GM23248 (cell line): ENCODE data around the gene CD244. TPM values are rescaled to one million over a fixed set of nuclear protein-coding genes. Genes with fewer than 3 reads are reported as not detected.

Experiments
- DNase-seq: peaks from one replicate; pipeline ENCODE4 v3.0.0-alpha.2; 2015
- H2AFZ ChIP-seq: fragments of 200-600 bp; sonication (generic); 2 replicates; pipeline ENCODE4 v1.6.1; 2016; ENCODE audit warnings: antibody characterized with exemption
- H3F3A ChIP-seq: fragments of 200-600 bp; sonication (generic); 2 replicates; pipeline ENCODE4 v1.6.1; 2016; ENCODE audit warnings: mild to moderate bottlenecking, antibody characterized with exemption, mixed run types; ENCODE audit not compliant: insufficient read depth
- H3K27ac ChIP-seq: fragments of 200-600 bp; sonication (generic); 2 replicates; pipeline ENCODE4 v1.5.1; 2016; ENCODE audit warnings: mild to moderate bottlenecking
- H3K27me3 ChIP-seq: fragments of 200-600 bp; sonication (generic); replicated peaks from 2 replicates; pipeline ENCODE4 v1.6.1; 2016; ENCODE audit warnings: mild to moderate bottlenecking; ENCODE audit not compliant: insufficient read depth
- H3K36me3 ChIP-seq: fragments of 200-600 bp; sonication (generic); 2 replicates; pipeline ENCODE4 v1.6.1; 2016; ENCODE audit warnings: low read depth, mild to moderate bottlenecking
- H3K4me1 ChIP-seq: fragments of 200-600 bp; sonication (generic); 2 replicates; pipeline ENCODE4 v1.6.1; 2016; ENCODE audit warnings: mild to moderate bottlenecking; ENCODE audit not compliant: insufficient read depth
- H3K4me2 ChIP-seq: fragments of 200-600 bp; sonication (generic); one replicate; pipeline ENCODE4 v1.6.1; 2016; ENCODE audit warnings: mild to moderate bottlenecking; ENCODE audit not compliant: unreplicated experiment
- H3K4me3 ChIP-seq: fragments of 200-600 bp; sonication (generic); 2 replicates; pipeline ENCODE4 v1.5.1; 2016; ENCODE audit warnings: mild to moderate bottlenecking
- H3K79me2 ChIP-seq: fragments of 200-600 bp; sonication (generic); 2 replicates; pipeline ENCODE4 v1.6.1; 2016; ENCODE audit warnings: mild to moderate bottlenecking; ENCODE audit not compliant: insufficient read depth
- H3K9ac ChIP-seq: fragments of 200-600 bp; sonication (generic); 2 replicates; pipeline ENCODE4 v1.6.1; 2016; ENCODE audit warnings: mild to moderate bottlenecking
- H3K9me2 ChIP-seq: fragments of 200-600 bp; sonication (generic); 2 replicates; pipeline ENCODE4 v1.6.1; 2016; ENCODE audit warnings: mixed run types, mild to moderate bottlenecking, moderate library complexity; ENCODE audit not compliant: insufficient read depth
- H3K9me3 ChIP-seq: fragments of 200-600 bp; sonication (generic); one replicate; pipeline ENCODE4 v1.6.1; 2017; ENCODE audit warnings: low read depth
- H4K20me1 ChIP-seq: fragments of 200-600 bp; sonication (generic); 2 replicates; pipeline ENCODE4 v1.6.0; 2016; ENCODE audit not compliant: insufficient read depth
- EZH2 ChIP-seq: fragments of 200-600 bp; sonication (generic); IDR thresholded peaks from 2 replicates; pipeline ENCODE4 v1.6.1; 2018; ENCODE audit warnings: antibody characterized with exemption, mild to moderate bottlenecking; ENCODE audit not compliant: insufficient read depth, poor library complexity, severe bottlenecking
- EZH2phosphoT487 ChIP-seq: fragments of 200-600 bp; sonication (generic); IDR thresholded peaks from 2 replicates; pipeline ENCODE4 v1.6.1; 2018; ENCODE audit warnings: antibody characterized with exemption, moderate library complexity, mild to moderate bottlenecking, low read depth; ENCODE audit not compliant: insufficient read depth
- WGBS, 2 experiments: methylation state at CpG; one replicate each; pipeline ENCODE4 v1.1.6; 2015 to 2017; ENCODE audit warnings: low lambda C conversion rate in 2 of 2, low coverage in 1 of 2; ENCODE audit errors: missing lambda C conversion rate in 2 of 2; 5-methylcytosine and 5-hydroxymethylcytosine counted together
- in situ Hi-C: fragments of 300-500 bp; cut with MboI; formaldehyde crosslinking; loops from 2 replicates; pipeline ENCODE4 v1.15.0; 2020
- polyA plus RNA-seq: library from polyadenylated mRNA; unstranded; fragments of >200 nt; fragmentation: Nextera tagmentation; extraction: Ambion mirVana; gene quantifications from 2 replicates; pipeline ENCODE4 v1.2.1, GENCODE V29; 2016
- total RNA-seq: library from RNA; depleted of rRNA; stranded (reverse); fragments of >200 nt; shearing (Covaris generic); gene quantifications from 2 replicates; pipeline ENCODE4 v1.2.3, GENCODE V29; 2014

The CD244 gene
- total and polyA plus RNA-seq, 2 experiments from 2014 or later = not detected

DNA sequence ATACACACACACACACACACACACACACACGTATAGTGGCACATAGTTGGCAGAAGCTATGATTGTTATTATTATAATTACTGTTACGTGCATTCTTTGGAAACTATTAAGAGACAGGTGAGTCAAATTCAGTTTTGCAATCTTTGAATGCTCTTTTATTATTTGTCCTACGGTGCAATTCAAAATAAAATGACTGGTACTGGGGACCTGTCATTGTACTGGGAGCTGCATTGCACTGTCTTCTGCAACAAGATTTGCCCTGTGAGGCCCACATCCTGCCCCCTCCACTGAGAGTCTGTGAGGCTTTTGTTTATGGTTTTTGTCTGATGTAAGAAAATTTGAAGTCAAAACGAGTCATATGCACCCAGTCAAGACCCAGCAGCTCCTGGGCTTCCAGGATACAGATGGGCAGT is 64.8 kb downstream of the CD244 start:
- no peaks in the 10 kb centered on the region for H3K9me3 ChIP-seq
- H3K79me2 ChIP-seq = no peaks in the 10 kb centered on the region
- H3F3A ChIP-seq = no peaks in the 10 kb centered on the region
- no peaks in the 10 kb centered on the region for H3K9me2 ChIP-seq
- DNase-seq = no peak
- H3K27me3 ChIP-seq = no peaks in the 10 kb centered on the region
- H2AFZ ChIP-seq = no peak overlapping the region
- no peaks in the 10 kb centered on the region for H3K4me1 ChIP-seq
- no peak overlapping the region for H3K9ac ChIP-seq
- H3K4me3 ChIP-seq = no peak overlapping the region
- H4K20me1 ChIP-seq = no peaks in the 10 kb centered on the region
- WGBS, 2 experiments = 15 to 17% methylated on average over 4 of the region's 4 CpGs
- H3K36me3 ChIP-seq = no peaks in the 10 kb centered on the region
- no peak overlapping the region for H3K4me2 ChIP-seq
- in situ Hi-C loops = no loop called here
- H3K27ac ChIP-seq = no peak overlapping the region
- TF ChIP-seq EZH2 (no peak), EZH2phosphoT487 (no peak)

GRCh38 chr1:160797271-160797709 is 65.4 kb downstream of the CD244 start:
- WGBS, 2 experiments = 21 to 27% methylated on average over 3 of the region's 3 CpGs
- Histone ChIP-seq H3K9me2 (no peaks in the 10 kb centered on the region), H3K27me3 (no peaks in the 10 kb centered on the region), H2AFZ (no peak overlapping the region), H3K4me1 (no peaks in the 10 kb centered on the region), H3K9ac (no peak overlapping the region), H3K27ac (no peak overlapping the region), H3K4me3 (no peak overlapping the region), H3K36me3 (no peaks in the 10 kb centered on the region), H3F3A (no peaks in the 10 kb centered on the region), H3K9me3 (no peaks in the 10 kb centered on the region), H3K4me2 (no peak overlapping the region), H3K79me2 (no peaks in the 10 kb centered on the region), H4K20me1 (no peaks in the 10 kb centered on the region)
- in situ Hi-C loops = no loop called here
- TF ChIP-seq EZH2phosphoT487 = no peak
- no peak for TF ChIP-seq EZH2
- no peak for DNase-seq

DNA sequence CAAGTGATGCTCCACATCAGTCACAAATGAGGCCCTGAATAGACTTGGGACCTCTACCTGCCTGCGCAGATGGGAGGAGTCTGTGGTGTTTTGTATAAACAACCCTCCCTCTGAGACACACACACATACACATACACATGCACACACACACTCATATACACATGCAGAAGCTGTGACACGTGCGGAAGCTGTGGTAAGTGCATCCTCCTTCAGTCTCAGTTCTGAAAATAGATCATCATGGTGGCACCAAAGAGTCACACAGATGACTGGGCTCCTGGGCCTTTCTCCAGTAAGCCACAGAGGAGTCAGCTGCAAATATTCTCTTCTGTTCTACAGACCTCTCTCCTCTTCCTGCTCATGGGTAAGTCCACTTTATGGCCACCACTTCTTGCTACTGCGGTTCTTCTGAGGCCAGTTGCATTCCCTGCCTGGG is 66.7 kb downstream of the CD244 start, which contains the start of gene LY9:
Gene LY9, plus strand, starts transcription at position 224 of the 433 bp plus-strand sequence. Its CDS starts 14 bp downstream, at position 238.
- H3K27me3 ChIP-seq = no peaks in the 10 kb centered on the region
- WGBS, 2 experiments = 40 to 52% methylated on average over 4 of the region's 4 CpGs
- H2AFZ ChIP-seq = no peak within 1 kb of the TSS
- no peaks in the 10 kb centered on the region for H3K79me2 ChIP-seq
- no peaks in the 10 kb centered on the region for H3F3A ChIP-seq
- no peak within 1 kb of the TSS for H3K4me3 ChIP-seq
- no peak within 1 kb of the TSS for H3K27ac ChIP-seq
- in situ Hi-C loops = no loop called here
- H3K36me3 ChIP-seq = no peaks in the 10 kb centered on the region
- DNase-seq = peak; percentile 4
- H4K20me1 ChIP-seq = no peaks in the 10 kb centered on the region
- H3K9me3 ChIP-seq = no peaks in the 10 kb centered on the region
- H3K9me2 ChIP-seq = no peaks in the 10 kb centered on the region
- H3K9ac ChIP-seq = no peak within 1 kb of the TSS
- TF ChIP-seq EZH2 (no peak), EZH2phosphoT487 (no peak)
- no peaks in the 10 kb centered on the region for H3K4me1 ChIP-seq
- H3K4me2 ChIP-seq = no peak within 1 kb of the TSS

GRCh38 chr1:160794376-160794775 is 68.3 kb downstream of the CD244 start:
- no peaks in the 10 kb centered on the region for H3F3A ChIP-seq
- H3K79me2 ChIP-seq = no peaks in the 10 kb centered on the region
- no peaks in the 10 kb centered on the region for H3K36me3 ChIP-seq
- no peaks in the 10 kb centered on the region for H3K9me2 ChIP-seq
- H3K9ac ChIP-seq = no peak overlapping the region
- H3K4me2 ChIP-seq = no peak overlapping the region
- H4K20me1 ChIP-seq = no peaks in the 10 kb centered on the region
- H3K27me3 ChIP-seq = no peaks in the 10 kb centered on the region
- H2AFZ ChIP-seq = no peak overlapping the region
- TF ChIP-seq EZH2phosphoT487 (no peak), EZH2 (no peak)
- DNase-seq = no peak
- in situ Hi-C loops = no loop called here
- H3K4me3 ChIP-seq = no peak overlapping the region
- no peak overlapping the region for H3K27ac ChIP-seq
- no peaks in the 10 kb centered on the region for H3K9me3 ChIP-seq
- 1 to 2% methylated on average over 3 of the region's 3 CpGs for WGBS, 2 experiments
- no peaks in the 10 kb centered on the region for H3K4me1 ChIP-seq
